IMR-90 (cell line): ENCODE data around the gene B4GALT5. TPM values are rescaled to one million over a fixed set of nuclear protein-coding genes. Genes with fewer than 3 reads are reported as not detected.

Source experiments
- ATAC-seq: fragments of 200-7000 bp; cut with Tn5 transposase; 2 replicates; pipeline ENCODE4 v1.9.1; 2020; ENCODE audit warnings: low read depth, mild to moderate bottlenecking, moderate library complexity
- BruUV-seq: library from RNA; stranded (reverse); fragments of 400-500 nt; replicated peaks from 2 replicates; lab custom pipeline; 2021; lab: Mats Ljungman, UMichigan
- CTCF ChIA-PET: fragments of 300-600 bp; formaldehyde crosslinking; extraction: SDS; loops from one replicate; lab custom pipeline; 2021; ENCODE audit warnings: antibody characterized with exemption; lab: Yijun Ruan, JAX
- POLR2A ChIA-PET: fragments of 300-600 bp; sonication (Branson Sonifier 250); formaldehyde crosslinking; loops from one replicate; lab custom pipeline; 2022; ENCODE audit warnings: antibody characterized with exemption; ENCODE audit not compliant: unreplicated experiment; lab: Charles Lee
- DNase-seq: peaks from one replicate; pipeline ENCODE4 v3.0.0; 2013
- H2AFZ ChIP-seq: replicated peaks from 2 replicates; pipeline ENCODE3; 2013; ENCODE audit warnings: low read length, mild to moderate bottlenecking; ENCODE audit not compliant: poor library complexity
- H2AK5ac ChIP-seq: 2 replicates; pipeline ENCODE4 v1.6.1; 2013; ENCODE audit warnings: low read depth, low read length, inconsistent platforms
- H2AK9ac ChIP-seq: replicated peaks from 2 replicates; pipeline ENCODE3; 2013; ENCODE audit warnings: mild to moderate bottlenecking, low read depth, low read length, moderate library complexity; ENCODE audit not compliant: poor library complexity
- H2BK120ac ChIP-seq: 2 replicates; pipeline ENCODE4 v1.6.1; 2013; ENCODE audit warnings: low read depth, low read length, inconsistent platforms
- H2BK15ac ChIP-seq: 3 replicates; pipeline ENCODE4 v1.6.1; 2013; ENCODE audit warnings: low read depth, low read length, inconsistent platforms
- H2BK20ac ChIP-seq: 2 replicates; pipeline ENCODE4 v1.6.1; 2013; ENCODE audit warnings: low read depth, mild to moderate bottlenecking, inconsistent platforms, low read length, moderate library complexity
- H2BK5ac ChIP-seq: 2 replicates; pipeline ENCODE4 v1.6.1; 2013; ENCODE audit warnings: mild to moderate bottlenecking, low read depth, low read length, inconsistent platforms; ENCODE audit not compliant: poor library complexity, severe bottlenecking
- H3K14ac ChIP-seq: replicated peaks from 2 replicates; pipeline ENCODE4 v1.6.1; 2013; ENCODE audit warnings: low read depth, low read length, inconsistent platforms
- H3K18ac ChIP-seq: 2 replicates; pipeline ENCODE4 v1.6.1; 2013; ENCODE audit warnings: low read depth, low read length, control low read depth
- H3K23ac ChIP-seq: 2 replicates; pipeline ENCODE4 v1.6.1; 2013; ENCODE audit warnings: low read depth, low read length, inconsistent platforms
- H3K27ac ChIP-seq: 2 replicates; pipeline ENCODE4 v1.5.1; 2013; ENCODE audit warnings: mild to moderate bottlenecking, control low read depth, low read length; ENCODE audit not compliant: insufficient read depth
- H3K27me3 ChIP-seq: 2 replicates; pipeline ENCODE4 v1.6.1; 2013; ENCODE audit warnings: low read length; ENCODE audit not compliant: control insufficient read depth, insufficient read depth
- H3K36me3 ChIP-seq: 2 replicates; pipeline ENCODE4 v1.6.1; 2013; ENCODE audit warnings: low read length, mixed read lengths; ENCODE audit not compliant: control insufficient read depth, insufficient read depth
- H3K4ac ChIP-seq: 2 replicates; pipeline ENCODE4 v1.6.1; 2013; ENCODE audit warnings: low read depth, low read length, inconsistent platforms
- H3K4me1 ChIP-seq: 2 replicates; pipeline ENCODE4 v1.6.1; 2013; ENCODE audit warnings: low read length, mixed read lengths; ENCODE audit not compliant: control insufficient read depth, insufficient read depth
- H3K4me2 ChIP-seq: 2 replicates; pipeline ENCODE4 v1.6.1; 2013; ENCODE audit warnings: low read depth, mild to moderate bottlenecking, control low read depth, low read length, moderate library complexity
- H3K4me3 ChIP-seq: 2 replicates; pipeline ENCODE4 v1.5.1; 2013; ENCODE audit warnings: low read depth, mild to moderate bottlenecking, control low read depth, low read length, moderate library complexity; ENCODE audit not compliant: insufficient read depth
- H3K56ac ChIP-seq: 2 replicates; pipeline ENCODE4 v1.6.1; 2013; ENCODE audit warnings: low read length, inconsistent platforms; ENCODE audit not compliant: insufficient read depth; ENCODE audit errors: extremely low read depth
- H3K79me1 ChIP-seq, 2 experiments: 2 replicates each; pipeline ENCODE4 v1.6.1; 2013; ENCODE audit warnings: low read length in 2 of 2, inconsistent platforms in 1 of 2, low read depth in 1 of 2
- H3K9ac ChIP-seq: 2 replicates; pipeline ENCODE4 v1.6.1; 2013; ENCODE audit warnings: low read depth, low read length, control low read depth
- H3K9me1 ChIP-seq: 2 replicates; pipeline ENCODE4 v1.6.1; 2013; ENCODE audit warnings: low read length, inconsistent platforms; ENCODE audit not compliant: insufficient read depth
- H3K9me3 ChIP-seq: 2 replicates; pipeline ENCODE4 v1.6.1; 2013; ENCODE audit warnings: low read length; ENCODE audit not compliant: control insufficient read depth, insufficient read depth
- H4K20me1 ChIP-seq: 2 replicates; pipeline ENCODE4 v1.6.1; 2013; ENCODE audit warnings: low read length, inconsistent platforms; ENCODE audit not compliant: insufficient read depth
- H4K5ac ChIP-seq: 2 replicates; pipeline ENCODE4 v1.6.1; 2013; ENCODE audit warnings: mild to moderate bottlenecking, low read depth, low read length, control low read depth
- H4K8ac ChIP-seq, 2 experiments: 2 replicates each; pipeline ENCODE4 v1.6.1; 2013; ENCODE audit warnings: low read depth in 2 of 2, low read length in 2 of 2, control low read depth in 1 of 2, inconsistent platforms in 1 of 2
- H4K91ac ChIP-seq: 2 replicates; pipeline ENCODE4 v1.6.1; 2013; ENCODE audit warnings: low read depth, low read length, inconsistent platforms; ENCODE audit not compliant: insufficient read depth
- BHLHE40 ChIP-seq: fragments of 150-350 bp; IDR thresholded peaks from 2 replicates; pipeline ENCODE4 v1.6.1; 2016; ENCODE audit warnings: mild to moderate bottlenecking, low read depth, low read length
- CHD1 ChIP-seq: IDR thresholded peaks from 2 replicates; pipeline ENCODE4 v1.6.1; 2012; ENCODE audit warnings: low read depth, low read length, improper control_type of control experiment
- CTCF ChIP-seq: conservative IDR thresholded peaks from 2 replicates; pipeline ENCODE4 v1.5.1; 2012; ENCODE audit warnings: mild to moderate bottlenecking, low read depth, low read length, improper control_type of control experiment
- FOS ChIP-seq: fragments of 150-350 bp; IDR thresholded peaks from 2 replicates; pipeline ENCODE4 v1.6.1; 2016; ENCODE audit warnings: low read depth, low read length
- MAZ ChIP-seq: IDR thresholded peaks from 2 replicates; pipeline ENCODE4 v1.6.1; 2012; ENCODE audit warnings: low read depth, mild to moderate bottlenecking, low read length, improper control_type of control experiment, moderate library complexity, borderline replicate concordance
- MXI1 ChIP-seq: IDR thresholded peaks from 2 replicates; pipeline ENCODE4 v1.6.1; 2012; ENCODE audit warnings: low read depth, mild to moderate bottlenecking, low read length, moderate library complexity, borderline replicate concordance
- NFE2L2 ChIP-seq: fragments of 150-350 bp; IDR thresholded peaks from 2 replicates; pipeline ENCODE4 v1.6.1; 2016; ENCODE audit warnings: low read depth, mild to moderate bottlenecking, low read length
- RCOR1 ChIP-seq: IDR thresholded peaks from 2 replicates; pipeline ENCODE4 v1.6.1; 2012; ENCODE audit warnings: mild to moderate bottlenecking, low read length, improper control_type of control experiment; ENCODE audit not compliant: insufficient replicate concordance
- RFX5 ChIP-seq: IDR thresholded peaks from 2 replicates; pipeline ENCODE4 v1.8.0; 2012; ENCODE audit warnings: low read depth, mild to moderate bottlenecking, low read length, moderate library complexity
- SMC3 ChIP-seq: fragments of 150-350 bp; IDR thresholded peaks from 2 replicates; pipeline ENCODE4 v1.6.1; 2016; ENCODE audit warnings: low read depth, mild to moderate bottlenecking, antibody characterized with exemption, low read length, moderate library complexity
- WGBS, 2 experiments: methylation state at CpG; one replicate each; pipeline versions ENCODE4 v1.1.5 to v1.1.7; 2013; ENCODE audit warnings: missing lambda C conversion rate in 2 of 2; ENCODE audit not compliant: insufficient read length in 1 of 2; ENCODE audit errors: extremely low coverage in 2 of 2; 5-methylcytosine and 5-hydroxymethylcytosine counted together
- dilution Hi-C: fragments of 300-500 bp; cut with HindIII; formaldehyde crosslinking; loops from one replicate; pipeline ENCODE4 v1.14.3; 2018; ENCODE audit warnings: low sequenced_read_pairs; ENCODE audit not compliant: unreplicated experiment
- in situ Hi-C: fragments of 300-500 bp; cut with MboI; formaldehyde crosslinking; loops from 3 replicates; pipeline ENCODE4 v1.14.3; 2019; ENCODE audit warnings: low sequenced_read_pairs, inconsistent platforms, mixed read lengths
- intact Hi-C: fragments of 100-400 bp; cut with micrococcal nuclease; formaldehyde crosslinking; loops from 2 replicates; pipeline ENCODE4 v1.10.0; 2022
- polyA plus RNA-seq, 3 experiments: library from polyadenylated mRNA; depleted of rRNA; stranded (reverse); fragments of >200 nt; gene quantifications; 2 replicates each; pipeline ENCODE4 v1.2.3, GENCODE V29; 2012; ENCODE audit warnings: low replicate concordance in 1 of 3
- total RNA-seq: library from RNA; depleted of rRNA; stranded (reverse); fragments of >200 nt; gene quantifications from 2 replicates; pipeline ENCODE4 v1.2.3, GENCODE V29; 2012
- TF ChIP-seq, protein P1 (sequence below): fragments of 150-350 bp; IDR thresholded peaks from 2 replicates; pipeline ENCODE4 v1.6.1; 2017; ENCODE audit warnings: mild to moderate bottlenecking, antibody characterized with exemption, low read length, low read depth
- TF ChIP-seq, protein P2 (sequence below): fragments of 150-350 bp; IDR thresholded peaks from 2 replicates; pipeline ENCODE4 v1.6.1; 2016; ENCODE audit warnings: low read depth, mild to moderate bottlenecking, low read length, moderate library complexity, borderline replicate concordance

The B4GALT5 gene
- total and polyA plus RNA-seq, 2 of the 4 experiments (the other 2 are of a cell fraction) = 11.3 to 20.4 TPM

GRCh38 chr20:49749625-49750024, 35.9 kb upstream of the B4GALT5 start:
- H3K4me1 ChIP-seq = peaks cover 5% of the 10 kb centered on the region; the same call in 1 of the 2 replicates
- H4K5ac ChIP-seq = no peak overlapping the region
- no peak overlapping the region for H3K4me2 ChIP-seq
- H2BK15ac ChIP-seq = no peak overlapping the region
- H4K8ac ChIP-seq = no peak overlapping the region
- CTCF ChIA-PET = no interaction called here
- DNase-seq (no peak), ATAC-seq (no peak)
- H2BK20ac ChIP-seq = no peak overlapping the region
- no peak overlapping the region for H3K27ac ChIP-seq
- H4K20me1 ChIP-seq = no peaks in the 10 kb centered on the region; the same call in 1 of the 2 replicates
- no peaks in the 10 kb centered on the region for H3K9me1 ChIP-seq
- no peaks in the 10 kb centered on the region for H3K36me3 ChIP-seq
- no peak overlapping the region for H3K23ac ChIP-seq
- H2BK5ac ChIP-seq = no peak overlapping the region
- H3K27me3 ChIP-seq = peaks cover 5% of the 10 kb centered on the region
- no peak overlapping the region for H4K91ac ChIP-seq
- WGBS, 2 experiments = no CpG with 5 or more reads among the region's 1 CpG
- TF ChIP-seq RFX5 (no peak), MAZ (no peak), FOS (no peak), RCOR1 (no peak), CHD1 (no peak), NFE2L2 (no peak), SMC3 (no peak), CTCF (no peak), MXI1 (no peak), BHLHE40 (no peak)
- TF ChIP-seq, protein P1, sequence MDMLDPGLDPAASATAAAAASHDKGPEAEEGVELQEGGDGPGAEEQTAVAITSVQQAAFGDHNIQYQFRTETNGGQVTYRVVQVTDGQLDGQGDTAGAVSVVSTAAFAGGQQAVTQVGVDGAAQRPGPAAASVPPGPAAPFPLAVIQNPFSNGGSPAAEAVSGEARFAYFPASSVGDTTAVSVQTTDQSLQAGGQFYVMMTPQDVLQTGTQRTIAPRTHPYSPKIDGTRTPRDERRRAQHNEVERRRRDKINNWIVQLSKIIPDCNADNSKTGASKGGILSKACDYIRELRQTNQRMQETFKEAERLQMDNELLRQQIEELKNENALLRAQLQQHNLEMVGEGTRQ = no peak
- TF ChIP-seq, protein P2, sequence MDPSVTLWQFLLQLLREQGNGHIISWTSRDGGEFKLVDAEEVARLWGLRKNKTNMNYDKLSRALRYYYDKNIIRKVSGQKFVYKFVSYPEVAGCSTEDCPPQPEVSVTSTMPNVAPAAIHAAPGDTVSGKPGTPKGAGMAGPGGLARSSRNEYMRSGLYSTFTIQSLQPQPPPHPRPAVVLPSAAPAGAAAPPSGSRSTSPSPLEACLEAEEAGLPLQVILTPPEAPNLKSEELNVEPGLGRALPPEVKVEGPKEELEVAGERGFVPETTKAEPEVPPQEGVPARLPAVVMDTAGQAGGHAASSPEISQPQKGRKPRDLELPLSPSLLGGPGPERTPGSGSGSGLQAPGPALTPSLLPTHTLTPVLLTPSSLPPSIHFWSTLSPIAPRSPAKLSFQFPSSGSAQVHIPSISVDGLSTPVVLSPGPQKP = no peak
- intact Hi-C loops (no loop called here), dilution Hi-C loops (no loop called here), in situ Hi-C loops (no loop called here)
- no peaks in the 10 kb centered on the region for H3K79me1 ChIP-seq
- H2BK120ac ChIP-seq = no peak overlapping the region
- H3K9me3 ChIP-seq = no peaks in the 10 kb centered on the region
- no peak overlapping the region for H3K56ac ChIP-seq
- H2AFZ ChIP-seq = no peak overlapping the region
- no TSS peak for BruUV-seq
- H3K18ac ChIP-seq = no peak overlapping the region
- H3K4me3 ChIP-seq = no peak overlapping the region
- H3K14ac ChIP-seq = no peak overlapping the region
- POLR2A ChIA-PET = no interaction called here
- H2AK5ac ChIP-seq = no peak overlapping the region
- H3K9ac ChIP-seq = no peak overlapping the region
- H3K4ac ChIP-seq = no peak overlapping the region
- H2AK9ac ChIP-seq = no peak overlapping the region
